Astrocyte of the cerebellum (primary cell): ENCODE data around the gene GPATCH2.

Experiments
- DNase-seq: peaks from one replicate; pipeline ENCODE4 v3.0.0-alpha.2; 2011; ENCODE audit warnings: low read depth
- H3K4me3 ChIP-seq: 2 replicates; pipeline ENCODE4 v1.5.1; 2011; ENCODE audit warnings: mild to moderate bottlenecking, low read depth, low read length, moderate library complexity
- in situ Hi-C: cut with HindIII; loops from 2 replicates; pipeline ENCODE4 v1.10.0; 2017; ENCODE audit warnings: low sequenced_read_pairs
- TF ChIP-seq, protein P1 (sequence below): IDR thresholded peaks from 2 replicates; pipeline ENCODE4 v1.5.1; 2012; ENCODE audit warnings: low read length, low read depth, moderate library complexity, mild to moderate bottlenecking; ENCODE audit errors: missing control alignments

Gene GPATCH2

DNA sequence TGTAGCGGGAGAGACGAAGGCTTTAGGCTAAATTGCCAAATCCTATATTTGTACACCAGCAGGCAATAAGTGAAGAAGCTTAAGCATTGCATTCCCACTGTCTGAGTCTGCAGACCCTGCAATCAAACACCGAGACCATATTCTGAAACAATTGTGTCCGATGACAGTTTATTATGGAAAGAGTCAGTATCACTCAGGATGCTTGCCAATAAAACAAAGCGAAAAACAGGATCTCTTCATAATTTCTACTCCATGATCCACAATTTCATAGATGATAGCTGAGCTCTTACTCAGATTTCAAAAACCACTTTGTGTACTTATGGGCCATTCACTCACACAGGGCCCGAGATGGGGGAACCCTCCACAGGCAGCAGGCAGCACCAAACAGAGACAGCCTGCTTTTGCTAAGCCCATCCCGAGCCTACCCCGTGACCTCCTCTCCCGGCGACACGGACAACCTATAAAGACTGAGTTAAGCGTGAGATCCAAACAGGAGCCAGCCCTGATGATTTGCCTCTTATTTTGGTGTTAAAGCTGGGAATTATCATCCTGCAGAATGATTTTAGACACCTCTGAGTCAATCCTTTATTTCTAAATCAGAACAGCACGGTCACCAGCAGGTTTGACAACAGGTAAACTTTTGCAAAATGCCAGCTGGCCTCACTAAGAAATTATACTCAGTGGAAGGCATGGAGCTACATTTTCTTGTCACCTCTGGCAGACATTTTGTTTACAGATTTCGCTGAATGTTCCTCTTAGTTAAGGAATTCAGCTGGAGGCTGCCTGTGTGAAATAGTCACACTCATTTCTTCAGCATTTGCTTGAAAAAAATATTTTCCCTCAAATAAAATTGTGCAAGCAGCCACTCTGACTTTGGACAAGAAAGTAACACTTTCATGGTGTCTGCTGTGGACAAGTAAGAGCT, 212.4 kb downstream of the GPATCH2 start:
- in situ Hi-C loops: no loop called here

GRCh38 chr1:217417363-217417762, 213.5 kb downstream of the GPATCH2 start:
- TF ChIP-seq, protein P1, sequence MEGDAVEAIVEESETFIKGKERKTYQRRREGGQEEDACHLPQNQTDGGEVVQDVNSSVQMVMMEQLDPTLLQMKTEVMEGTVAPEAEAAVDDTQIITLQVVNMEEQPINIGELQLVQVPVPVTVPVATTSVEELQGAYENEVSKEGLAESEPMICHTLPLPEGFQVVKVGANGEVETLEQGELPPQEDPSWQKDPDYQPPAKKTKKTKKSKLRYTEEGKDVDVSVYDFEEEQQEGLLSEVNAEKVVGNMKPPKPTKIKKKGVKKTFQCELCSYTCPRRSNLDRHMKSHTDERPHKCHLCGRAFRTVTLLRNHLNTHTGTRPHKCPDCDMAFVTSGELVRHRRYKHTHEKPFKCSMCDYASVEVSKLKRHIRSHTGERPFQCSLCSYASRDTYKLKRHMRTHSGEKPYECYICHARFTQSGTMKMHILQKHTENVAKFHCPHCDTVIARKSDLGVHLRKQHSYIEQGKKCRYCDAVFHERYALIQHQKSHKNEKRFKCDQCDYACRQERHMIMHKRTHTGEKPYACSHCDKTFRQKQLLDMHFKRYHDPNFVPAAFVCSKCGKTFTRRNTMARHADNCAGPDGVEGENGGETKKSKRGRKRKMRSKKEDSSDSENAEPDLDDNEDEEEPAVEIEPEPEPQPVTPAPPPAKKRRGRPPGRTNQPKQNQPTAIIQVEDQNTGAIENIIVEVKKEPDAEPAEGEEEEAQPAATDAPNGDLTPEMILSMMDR: no peak

More for the DNA sequence above, 212.4 kb downstream of the GPATCH2 start:
- no peak for DNase-seq
- no peak overlapping the region for H3K4me3 ChIP-seq
- TF ChIP-seq, protein P1: no peak

DNA sequence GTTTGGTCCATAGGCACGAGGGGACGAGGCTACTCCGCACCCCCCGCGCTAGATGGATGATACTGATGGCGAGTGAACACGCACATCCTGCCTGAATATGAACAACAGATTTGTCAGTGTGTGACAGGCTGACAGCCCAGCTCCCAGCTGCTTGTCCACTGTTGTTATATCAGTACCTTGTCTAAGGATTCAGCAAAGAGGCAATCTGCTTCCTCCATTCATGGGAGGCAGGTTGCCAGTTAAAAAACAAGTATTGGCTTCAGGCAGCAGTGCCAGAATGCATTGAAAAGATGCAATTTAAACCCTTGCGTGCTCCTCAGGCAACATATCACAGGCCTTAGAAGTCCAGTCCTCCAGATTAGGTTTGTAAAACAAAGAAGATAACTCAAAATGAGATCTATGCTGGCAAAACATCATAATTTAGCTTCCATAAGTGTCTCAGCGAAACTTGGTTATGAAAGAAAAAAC, 223.3 kb downstream of the GPATCH2 start:
- TF ChIP-seq, protein P1: no peak
- DNase-seq: no peak
- H3K4me3 ChIP-seq: no peak overlapping the region
- in situ Hi-C loops: no loop called here

More at GRCh38 chr1:217417363-217417762, 213.5 kb downstream of the GPATCH2 start:
- in situ Hi-C loops: no loop called here
- DNase-seq: no peak
- H3K4me3 ChIP-seq: no peak overlapping the region

DNA sequence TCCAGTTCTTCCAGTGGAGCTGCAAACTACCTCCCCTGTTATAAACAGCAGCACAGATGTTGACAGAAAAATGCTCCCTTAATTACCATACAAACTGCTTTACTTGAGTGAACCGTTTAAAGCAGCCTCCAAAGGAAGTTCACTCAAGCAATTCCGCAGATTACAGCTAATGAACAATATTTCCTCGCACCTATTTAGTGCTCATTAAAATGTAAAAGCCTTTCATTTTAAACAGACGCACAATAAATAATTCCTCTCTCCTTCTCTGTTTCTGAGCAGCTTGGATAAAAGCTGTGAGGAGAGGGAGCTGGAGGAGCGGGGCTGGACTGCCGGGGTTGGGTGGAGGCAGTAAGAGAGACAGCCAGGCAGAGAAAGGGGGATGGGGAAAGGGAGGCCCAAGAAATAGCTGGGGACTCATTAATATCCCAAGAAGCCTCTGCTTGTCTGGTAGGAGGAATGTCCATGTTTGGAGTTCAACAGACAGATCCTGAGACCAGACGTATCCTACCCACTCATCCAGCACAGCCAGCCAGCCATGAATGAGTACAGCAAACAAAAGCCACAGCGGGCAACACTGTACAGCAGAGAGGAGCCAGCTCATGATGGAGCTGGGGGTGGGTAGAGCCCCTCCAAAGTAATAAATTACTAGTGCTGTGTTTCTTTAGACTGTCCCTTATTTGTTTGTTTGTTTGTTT, 227.7 kb downstream of the GPATCH2 start:
- no peak for DNase-seq
- in situ Hi-C loops: no loop called here
- TF ChIP-seq, protein P1: no peak
- no peak overlapping the region for H3K4me3 ChIP-seq

DNA sequence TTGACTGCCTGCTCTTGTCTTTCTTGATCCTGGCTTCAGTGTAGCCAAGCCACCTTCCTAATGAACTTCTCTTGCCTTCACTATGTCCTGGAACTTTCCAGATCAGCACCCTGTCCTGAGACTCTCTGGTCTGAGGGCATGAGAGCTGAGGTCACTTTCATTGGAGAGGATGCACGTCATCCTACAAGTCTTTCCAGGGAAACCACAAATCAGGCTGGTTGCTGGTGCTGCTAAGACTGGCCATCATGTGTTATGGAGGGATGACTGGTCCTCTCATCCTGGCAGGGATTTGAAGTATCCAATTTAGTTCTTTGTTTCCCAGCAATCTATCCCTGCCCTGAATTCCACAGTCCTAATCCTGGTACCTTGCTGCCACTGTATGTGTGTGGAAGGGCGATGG, 228.6 kb downstream of the GPATCH2 start:
- in situ Hi-C loops: no loop called here
- TF ChIP-seq, protein P1: no peak
- no peak overlapping the region for H3K4me3 ChIP-seq
- DNase-seq: no peak

DNA sequence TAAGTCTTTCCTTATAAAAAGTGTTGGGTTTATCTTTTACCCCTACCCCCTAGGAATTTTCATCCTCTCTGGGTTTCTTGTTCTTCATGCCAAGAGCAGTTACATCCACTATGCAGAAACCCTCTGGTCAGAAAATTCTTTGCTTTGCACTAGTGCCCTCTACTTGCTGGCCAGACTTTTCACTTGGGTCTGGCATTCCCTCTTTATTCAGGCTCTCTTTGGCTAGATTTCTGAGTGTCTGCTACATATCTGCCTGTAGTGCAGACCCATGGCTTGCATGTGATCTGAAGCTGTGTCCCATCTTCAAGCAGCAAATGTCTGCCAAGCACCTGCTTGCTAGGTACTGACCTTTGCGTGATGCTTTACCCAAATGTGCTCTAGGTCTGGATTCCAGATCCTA, 237.0 kb downstream of the GPATCH2 start:
- no peak for DNase-seq
- in situ Hi-C loops: no loop called here

More for the DNA sequence above, 237.0 kb downstream of the GPATCH2 start:
- TF ChIP-seq, protein P1: peak; percentile 13
- H3K4me3 ChIP-seq: no peak overlapping the region
